Putamen (tissue), 1 donor: ENCODE results near the gene CFAP251.
"Not testable (repeated sequence)": the region's sequence is repeated elsewhere in the genome, so short reads cannot be mapped to it uniquely, and the experiment has no call there.

ENCODE experiments used
- DNase-seq: peaks from one replicate; pipeline ENCODE4 v3.0.0-alpha.2; 2016; ENCODE audit warnings: low spot score

CFAP251 gene

DNA sequence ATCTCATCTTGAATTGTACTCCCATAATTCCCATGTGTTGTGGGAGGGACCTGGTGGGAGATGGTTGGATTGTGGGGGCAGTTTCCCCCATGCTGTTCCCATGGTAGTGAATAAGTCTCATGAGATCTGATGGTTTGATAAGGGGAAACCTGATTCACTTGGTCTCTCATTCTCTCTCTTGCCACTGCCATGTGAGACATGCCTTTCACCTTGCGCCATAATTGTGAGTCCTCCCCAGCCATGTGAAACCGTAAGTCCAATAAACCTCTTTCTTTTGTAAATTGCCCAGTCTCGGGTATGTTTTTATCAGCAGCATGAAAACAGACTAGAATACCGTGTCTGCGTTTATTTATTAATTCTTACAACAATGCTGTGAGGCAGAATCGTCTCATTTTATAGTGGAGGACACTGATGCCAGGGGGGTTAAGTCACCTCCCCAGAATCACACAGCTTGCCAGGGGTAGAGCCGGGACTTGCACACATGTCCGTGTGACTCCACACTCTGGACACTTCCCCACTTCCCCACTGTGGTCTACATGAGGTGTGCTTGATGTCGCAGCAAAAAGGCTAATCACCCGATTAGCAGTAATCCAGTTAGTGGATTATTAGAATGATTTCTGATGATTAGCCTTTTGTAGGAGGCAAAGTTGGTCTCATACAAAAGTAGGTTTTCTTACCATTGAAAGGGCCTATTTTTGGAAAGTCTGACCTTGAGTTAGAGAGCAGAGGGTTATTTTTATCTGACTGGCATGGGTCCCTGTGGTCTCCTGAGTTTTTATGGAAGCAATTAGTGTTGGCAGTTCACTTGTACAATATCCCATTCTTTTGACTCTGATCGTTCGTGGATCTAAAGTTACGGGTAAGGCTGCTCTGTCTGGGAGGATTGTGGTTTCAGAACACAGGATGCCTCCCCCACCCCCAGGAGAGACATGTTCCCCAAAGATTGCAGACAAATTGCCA, 55.9 kb downstream of the CFAP251 start:
- DNase-seq: no peak

DNA sequence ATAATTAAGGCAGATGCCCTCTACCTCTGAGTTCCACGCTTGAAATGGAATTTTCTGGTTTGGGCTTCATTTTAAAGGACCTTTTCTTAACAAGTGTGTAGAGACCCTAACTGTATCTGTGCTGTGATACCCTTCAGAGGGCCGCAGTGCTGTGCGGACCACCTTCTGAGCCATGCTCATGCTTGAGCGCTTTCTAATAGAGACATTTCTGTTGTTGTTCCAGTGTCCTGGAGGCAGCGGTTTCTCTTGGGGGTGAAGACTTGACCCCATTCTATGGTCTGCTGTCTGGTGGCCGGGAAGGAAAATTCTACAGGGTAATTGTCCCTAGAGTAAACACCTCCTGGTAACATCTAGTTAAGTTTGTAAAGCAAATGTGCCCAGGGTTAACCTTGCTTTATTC, 56.6 kb downstream of the CFAP251 start:
- no peak for DNase-seq

DNA sequence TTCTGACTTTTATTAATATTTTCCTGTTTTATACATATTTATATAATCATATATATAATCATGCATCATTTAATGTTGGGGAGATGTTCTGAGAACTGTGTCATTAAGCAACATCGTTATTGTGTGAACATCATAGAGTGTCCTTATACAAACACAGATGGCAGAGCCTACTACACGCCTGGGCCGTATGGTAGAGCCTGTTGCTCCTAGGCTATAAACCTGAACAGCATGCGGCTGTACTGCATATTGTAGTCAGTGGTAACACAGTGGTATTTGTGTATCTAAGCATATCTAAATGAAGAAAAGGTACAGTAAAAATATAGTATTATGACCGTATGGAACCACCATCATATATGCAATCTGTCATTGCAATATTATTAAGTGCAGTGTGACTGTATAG, 58.6 kb downstream of the CFAP251 start:
- no peak for DNase-seq

DNA sequence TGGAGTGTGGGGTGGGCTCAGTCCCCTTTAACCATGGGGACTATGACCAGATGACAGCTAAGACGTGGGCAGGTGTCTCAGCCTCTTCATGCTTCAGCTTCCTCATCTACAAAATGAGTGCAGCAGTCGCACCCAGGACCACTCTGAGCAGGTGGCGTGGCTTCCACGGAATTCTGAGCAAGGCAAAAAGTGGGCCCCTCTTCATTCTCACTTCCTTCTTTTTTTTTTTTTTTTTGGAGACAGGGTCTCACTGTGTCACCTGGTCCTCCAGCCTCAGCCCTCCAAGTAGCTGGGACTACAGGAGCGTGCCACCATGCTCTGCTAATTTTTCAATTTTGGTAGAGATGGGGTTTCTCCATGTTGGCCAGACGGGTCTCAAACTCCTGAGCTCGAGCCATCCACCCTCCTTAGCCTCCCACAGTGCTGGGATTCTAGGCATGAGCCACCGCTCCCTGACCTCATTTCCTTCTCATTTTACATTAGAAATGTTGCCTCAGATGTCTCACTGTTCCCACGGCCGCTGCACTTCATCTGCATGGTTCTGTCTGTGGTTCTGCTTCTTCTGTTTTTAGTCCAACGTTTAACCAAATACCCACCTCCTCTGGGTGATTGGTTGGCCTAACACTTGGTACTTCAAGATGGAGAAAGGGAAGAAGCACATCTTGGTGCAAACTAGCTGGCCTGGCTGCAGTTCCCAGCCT, 61.9 kb downstream of the CFAP251 start:
- no peak for DNase-seq

DNA sequence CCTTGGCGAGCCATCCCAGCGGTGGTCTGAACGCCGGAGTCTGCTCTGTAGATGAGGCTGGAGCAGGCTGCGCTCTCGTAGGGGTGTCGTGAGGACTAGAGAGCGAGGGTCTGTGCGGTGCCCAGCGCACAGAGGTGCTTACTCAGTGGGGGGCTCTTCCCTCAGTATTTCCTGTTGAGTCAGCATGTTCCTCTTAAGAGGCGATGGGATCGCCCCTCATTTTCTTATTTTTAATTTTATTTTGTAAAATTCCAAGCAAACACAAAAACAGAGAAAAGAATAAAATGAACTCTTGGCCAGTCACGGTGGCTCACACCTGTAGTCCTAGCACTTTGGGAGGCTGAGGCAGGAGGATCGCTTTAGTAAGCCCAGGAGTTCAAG, 62.5 kb downstream of the CFAP251 start:
- DNase-seq: no peak

DNA sequence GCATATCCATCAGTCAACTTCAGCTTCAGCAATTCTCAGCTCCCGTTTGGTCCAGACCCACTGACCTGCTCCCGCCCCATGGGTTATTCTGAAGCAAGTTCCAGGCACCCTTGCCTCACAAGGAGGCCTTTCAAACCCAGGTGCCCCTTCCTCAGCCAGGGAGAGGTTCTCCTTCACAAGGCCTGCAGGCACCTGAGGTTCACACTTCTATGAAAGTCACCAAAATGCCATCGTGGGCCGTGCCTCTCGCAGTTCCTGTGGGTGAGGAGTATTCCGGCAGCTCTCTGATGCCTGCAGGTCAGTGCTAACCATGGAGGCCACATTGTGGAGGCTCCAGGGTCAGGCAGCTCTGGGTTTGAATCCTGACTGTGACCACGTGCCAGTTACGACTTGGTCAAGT, 63.1 kb downstream of the CFAP251 start:
- DNase-seq: no peak

DNA sequence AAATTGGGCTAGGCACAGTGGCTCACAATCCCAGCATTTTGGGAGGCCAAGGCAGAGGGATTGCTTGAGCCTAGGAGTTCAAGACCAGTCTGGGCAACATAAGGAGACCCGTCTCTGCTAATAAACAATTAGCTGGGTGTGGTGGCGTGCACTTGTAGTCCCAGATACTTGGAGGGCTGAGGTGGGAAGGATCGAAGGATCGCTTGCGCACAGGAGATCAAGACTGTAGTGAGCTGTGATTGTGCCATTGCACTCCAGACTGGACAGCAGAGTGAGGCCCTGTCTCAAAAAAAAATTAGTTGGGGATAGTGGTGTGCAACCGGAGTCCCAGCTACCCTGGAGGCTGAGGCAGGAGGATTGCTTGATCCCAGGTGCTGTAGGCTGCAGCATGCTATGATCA, 64.6 kb downstream of the CFAP251 start:
- no peak for DNase-seq

DNA sequence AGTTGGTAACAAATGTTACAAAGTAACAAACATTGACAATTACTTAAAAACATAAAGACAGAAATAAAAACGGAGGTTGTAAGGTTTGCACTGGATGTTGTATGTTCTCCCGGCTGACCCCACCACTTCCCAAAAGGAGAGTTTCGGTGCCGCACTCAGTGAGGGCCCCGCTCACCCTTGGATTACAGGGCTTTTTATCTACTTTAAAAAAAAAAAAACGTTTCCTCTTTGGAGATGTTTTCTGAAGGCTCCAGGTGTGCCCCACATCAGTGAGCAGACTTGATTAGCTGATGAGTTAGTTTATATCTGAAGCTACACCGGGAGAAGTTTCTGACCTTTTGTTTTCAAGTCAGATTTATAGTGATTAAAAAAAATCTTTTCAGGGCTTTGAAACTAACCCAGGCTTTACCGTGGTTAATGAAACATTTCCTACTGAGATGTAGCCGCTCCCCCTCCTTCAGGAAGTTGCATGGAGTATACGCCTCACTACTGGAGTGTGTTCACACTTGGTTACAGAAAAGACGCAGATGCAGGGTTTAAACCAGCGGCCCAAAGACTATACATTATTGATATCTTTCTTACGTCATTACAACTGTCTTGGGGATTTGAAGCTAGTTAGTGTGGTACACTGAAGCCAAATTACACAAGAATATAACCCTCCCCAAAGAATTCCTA, 65.3 kb downstream of the CFAP251 start:
- no peak for DNase-seq

DNA sequence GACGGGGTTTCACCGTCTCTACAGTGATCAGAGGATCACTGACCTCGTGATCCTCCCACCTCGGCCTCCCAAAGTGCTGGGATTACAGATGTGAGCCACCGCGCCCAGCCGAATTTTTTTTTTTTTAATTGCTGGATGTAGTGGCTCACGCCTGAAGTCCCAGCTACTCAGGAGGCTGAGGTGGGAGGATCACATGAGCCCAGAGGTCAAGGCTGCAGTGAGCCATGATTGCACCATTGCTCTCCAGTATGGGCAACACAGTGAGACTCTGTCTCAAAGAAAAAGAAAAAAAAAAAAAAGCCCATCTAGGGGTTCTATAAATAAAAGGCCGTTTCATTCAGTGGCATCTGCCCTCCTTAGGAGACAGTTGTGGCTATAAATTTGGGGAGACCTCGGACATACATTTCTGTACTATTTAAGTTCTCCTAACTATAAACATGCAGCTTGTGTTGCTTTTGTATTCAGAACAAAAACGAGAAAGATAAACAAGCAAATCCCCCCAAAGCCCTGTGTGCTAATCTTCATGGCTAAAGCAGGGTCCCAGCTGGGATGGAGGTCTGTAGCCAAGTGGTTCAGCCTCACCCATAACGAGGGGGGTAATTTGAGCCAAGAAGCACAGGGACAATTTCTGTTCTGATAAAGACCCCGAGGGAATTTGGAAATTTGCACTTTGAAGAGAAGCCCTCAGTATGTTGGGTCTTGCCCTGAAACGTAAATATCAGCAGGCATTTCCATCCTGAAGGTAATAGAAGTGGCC, 68.3 kb downstream of the CFAP251 start:
- DNase-seq: no peak

DNA sequence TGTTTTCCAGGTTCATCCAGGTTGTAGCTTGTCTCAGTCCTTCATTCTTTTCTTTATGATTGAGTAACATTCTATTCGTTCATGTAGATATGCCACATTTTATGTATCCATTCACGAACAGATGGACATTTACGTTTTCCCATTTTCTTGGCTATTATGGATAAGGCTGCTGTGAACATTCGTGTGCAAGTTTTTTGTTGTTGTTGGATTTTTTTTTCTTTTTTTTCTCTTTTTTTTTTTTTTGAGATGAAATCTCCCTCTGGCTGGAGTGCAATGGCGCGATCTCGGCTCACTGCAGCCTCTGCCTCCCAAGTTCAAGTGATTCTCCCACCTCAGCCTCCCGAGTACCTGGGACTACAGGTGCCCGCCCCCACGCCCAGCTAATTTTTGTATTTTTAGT, 70.1 kb downstream of the CFAP251 start:
- not testable (repeated sequence) for DNase-seq

DNA sequence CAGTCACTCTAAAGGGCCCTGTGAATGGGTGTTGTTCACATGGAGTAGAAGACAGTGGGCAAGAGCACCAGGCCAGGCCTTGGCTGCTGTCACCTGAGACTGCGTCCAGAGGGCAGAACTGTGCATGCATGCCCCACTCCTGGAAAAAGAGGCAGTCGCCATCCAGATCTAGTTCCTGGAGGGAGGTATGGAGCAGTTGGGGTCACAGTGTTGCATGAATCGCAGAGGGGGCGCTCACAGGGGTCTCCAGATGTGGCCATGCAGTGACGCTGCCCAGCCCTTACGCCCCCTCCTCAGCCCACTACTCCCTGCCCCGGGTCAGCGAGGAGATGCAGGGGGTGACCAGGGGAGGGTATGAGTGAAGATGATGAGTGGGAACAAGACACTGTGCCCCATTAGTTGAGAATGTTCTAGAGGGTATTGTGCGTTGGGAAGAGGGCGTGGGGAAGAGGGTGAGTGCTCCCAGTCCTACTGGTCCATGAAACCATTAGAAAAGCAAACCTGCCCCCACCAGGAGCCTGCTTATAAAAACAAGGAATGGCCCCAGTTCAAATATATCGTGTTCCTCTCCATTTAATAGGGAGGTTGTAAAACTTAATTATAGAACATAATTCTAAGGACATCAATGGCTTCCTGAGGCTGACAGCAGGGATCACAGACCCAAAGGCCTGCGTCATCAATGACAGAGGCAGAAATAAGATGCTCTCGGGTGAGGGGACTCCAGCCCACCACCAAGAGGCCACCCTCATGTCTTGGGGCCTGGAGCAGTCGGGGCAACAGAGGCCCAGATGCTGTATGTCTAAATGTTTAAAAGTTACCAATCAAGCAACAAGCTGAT, 71.1 kb downstream of the CFAP251 start:
- DNase-seq: no peak

DNA sequence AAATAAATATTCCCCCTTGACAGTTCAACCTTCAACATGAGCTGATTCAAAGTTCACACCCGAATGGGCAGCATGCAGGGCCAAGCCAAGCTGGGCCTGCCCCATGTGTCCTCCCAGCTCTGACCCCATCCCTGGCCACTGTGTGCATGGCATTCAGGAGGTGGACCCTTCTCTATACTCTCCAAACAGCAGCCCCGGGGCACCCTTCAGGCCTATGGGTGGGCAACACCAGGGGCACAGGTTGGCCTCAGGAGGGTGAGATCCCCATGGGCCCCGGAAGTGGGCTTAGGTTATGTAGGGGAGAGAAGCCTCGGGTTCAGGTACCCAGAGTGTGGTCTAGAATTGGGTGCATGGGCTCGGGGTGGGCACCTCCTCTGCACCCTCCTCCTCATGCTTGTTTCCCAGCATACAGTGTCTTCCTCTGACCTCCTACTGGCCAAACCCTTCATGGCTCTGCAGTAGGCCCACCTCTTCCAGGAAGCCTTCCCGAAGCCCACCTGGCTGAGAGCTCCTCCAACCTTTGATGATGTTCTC, 71.8 kb downstream of the CFAP251 start:
- DNase-seq: no peak

DNA sequence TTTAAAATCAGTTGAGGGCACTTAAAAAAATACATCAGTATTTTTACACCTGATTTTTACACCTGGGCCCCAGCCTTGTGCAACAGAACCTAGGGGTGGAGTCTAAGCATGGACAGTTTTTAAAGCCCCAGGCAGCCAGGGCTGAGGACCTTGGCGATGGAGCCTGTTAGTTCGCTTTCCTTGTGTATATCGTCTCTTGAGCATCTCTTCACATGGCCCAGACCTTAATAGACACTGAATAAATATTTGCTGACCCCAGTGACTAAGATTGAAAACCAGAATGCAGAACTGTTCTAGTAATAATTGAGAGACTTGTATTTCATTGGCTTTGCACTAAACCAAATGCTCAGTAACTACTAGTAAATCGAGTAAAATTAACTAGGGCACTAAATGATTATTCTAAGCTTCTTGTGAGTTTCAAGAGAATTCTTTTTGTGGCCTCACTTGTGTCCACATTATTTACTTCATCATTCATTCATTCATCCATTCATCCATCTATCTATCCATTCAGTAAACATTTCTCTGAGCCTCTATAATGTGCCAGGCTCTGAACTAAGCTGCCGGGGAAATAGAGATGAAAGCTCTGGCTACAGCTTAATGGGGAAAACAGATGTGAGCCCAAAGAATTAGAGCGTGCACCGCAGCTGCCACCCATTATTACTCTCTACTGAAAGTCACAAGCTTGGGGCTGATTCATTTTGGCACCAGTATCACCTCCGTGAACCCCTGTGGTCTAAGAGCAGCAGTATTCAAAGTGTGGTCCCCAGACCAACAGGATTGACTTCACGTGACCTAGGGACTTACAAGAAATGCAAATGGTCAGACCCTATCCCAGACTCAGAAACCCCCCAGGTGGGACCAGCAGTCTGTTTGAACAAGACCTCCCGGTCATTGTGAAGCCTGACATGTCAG, 72.6 kb downstream of the CFAP251 start:
- no peak for DNase-seq

DNA sequence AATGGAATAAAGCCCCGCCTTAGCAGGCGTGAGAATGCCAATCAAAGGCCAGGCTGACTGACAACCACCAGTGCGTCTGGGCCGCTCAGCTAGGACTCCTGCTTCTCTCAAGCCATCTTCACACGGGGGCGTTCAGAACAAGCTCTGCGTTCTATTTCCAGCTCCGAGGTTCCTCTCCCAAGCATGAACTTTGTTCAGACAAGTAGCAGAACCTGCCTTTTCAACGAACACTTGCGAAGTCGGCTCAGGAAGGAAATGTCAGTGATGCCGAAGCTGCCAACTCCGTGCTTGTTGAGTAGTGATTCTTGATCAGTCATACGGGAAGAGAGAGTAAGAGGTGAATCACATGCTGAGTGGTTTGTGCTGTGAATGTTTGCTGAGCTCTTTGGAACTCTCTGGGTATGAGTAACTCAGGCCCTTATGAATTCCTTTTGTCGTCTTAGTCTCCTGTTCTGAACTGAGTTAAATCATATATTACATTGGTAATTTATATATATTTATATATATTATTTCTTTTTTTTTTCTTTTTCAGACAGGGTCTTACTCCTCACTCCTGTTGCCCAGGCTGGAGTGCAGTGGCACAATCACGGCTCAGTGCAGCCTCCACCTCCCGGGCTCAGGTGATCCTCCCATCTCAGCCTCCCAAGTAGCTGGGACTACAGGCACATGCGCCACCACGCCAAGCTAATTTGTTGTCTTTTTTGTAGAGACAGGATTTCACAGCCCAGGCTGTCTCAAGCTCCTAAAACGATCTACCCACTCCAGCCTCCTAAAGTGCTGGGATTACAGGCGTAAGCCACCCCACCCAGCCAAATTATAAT, 73.9 kb downstream of the CFAP251 start:
- DNase-seq: peak; percentile 42

DNA sequence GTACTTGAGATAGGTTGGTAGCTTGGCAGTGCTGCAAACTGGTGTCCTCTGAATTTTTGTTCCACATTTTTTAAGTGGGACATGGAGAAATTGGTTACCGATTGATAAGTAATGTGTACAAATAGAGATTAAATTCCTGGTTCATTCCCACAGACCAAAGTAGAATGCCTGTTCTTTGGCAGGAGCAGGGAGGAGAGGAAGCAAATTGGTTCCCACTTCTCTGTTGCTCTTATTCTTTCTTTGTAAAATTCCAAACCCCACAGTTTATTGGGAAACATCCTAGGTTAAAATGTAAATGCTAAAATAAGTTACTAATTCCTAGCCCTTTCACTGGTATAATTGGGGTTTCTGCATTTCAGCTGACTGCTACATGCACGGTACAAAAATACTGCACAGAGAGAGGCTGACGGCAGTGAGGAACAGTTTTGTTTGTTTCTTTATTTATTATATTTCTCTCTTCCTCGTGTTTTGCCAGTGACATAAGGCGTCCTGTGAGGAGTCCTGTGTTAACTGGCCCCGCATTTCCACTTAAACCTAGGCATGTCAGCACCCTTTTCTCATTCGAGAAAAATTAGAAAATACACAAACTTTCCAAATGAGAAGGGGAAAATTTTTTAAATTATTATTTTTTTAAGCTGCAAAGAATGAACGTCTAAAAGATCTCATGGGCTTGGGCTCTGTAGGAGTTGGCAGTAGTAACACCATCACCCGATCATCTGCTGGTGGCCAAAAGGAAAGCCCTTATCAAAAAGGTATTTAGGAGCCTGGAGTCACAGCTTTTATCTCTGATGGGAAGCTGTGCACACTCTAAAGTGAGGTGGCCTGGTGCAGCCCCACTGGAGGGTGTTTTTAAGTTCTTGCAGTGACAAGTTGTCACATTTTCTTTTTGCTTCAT, 77.9 kb downstream of the CFAP251 start:
- no peak for DNase-seq

DNA sequence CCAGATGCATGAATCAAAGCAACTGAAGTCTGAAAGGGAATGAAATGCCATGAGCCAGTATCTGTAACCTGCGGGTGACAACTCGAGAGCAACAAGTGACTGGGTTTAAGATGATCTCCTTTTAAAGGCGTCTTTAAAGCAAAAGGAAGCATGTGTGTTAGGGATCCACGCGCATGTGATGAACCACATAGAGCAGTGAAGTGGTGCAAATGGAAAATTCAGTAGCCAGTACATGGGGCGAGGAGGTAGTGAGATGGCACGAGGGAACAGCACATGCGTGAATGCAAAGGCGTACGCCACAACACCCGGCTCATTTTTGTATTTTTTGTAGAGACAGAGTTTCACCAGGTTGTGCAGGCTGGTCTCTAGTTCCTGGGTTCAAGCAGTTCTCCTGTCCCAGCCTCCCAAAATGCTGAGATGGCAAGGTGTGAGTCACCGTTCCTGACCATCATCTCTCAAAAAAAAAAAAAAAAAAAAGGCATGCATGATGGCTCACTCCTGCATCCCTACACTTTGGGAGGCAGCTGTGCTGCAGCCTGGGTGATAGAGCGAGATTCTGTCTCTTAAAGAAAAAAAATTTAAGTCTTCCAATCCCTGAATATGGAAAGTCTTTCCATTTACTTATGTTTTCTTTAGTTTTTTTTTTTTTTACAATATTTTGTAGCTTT, 78.7 kb downstream of the CFAP251 start:
- no peak for DNase-seq
